MM.1S (cell line): ENCODE results near the gene NR2E1.

Experiments used
- DNase-seq: peaks from one replicate; pipeline ENCODE4 v3.0.0-alpha.2; 2015
- H2AFZ ChIP-seq: fragments of 300-600 bp; sonication (generic); 2 replicates; pipeline ENCODE4 v1.6.0; 2016; ENCODE audit warnings: antibody characterized with exemption, low read length
- H3F3A ChIP-seq: fragments of 300-600 bp; sonication (generic); 2 replicates; pipeline ENCODE4 v1.6.1; 2016; ENCODE audit warnings: mild to moderate bottlenecking, antibody characterized with exemption, low read length, moderate library complexity, mixed read lengths; ENCODE audit not compliant: insufficient read depth
- H3K27ac ChIP-seq: fragments of 300-600 bp; sonication (generic); 2 replicates; pipeline ENCODE4 v1.5.1; 2016; ENCODE audit warnings: mild to moderate bottlenecking, low read length
- H3K27me3 ChIP-seq: fragments of 300-600 bp; sonication (generic); replicated peaks from 2 replicates; pipeline ENCODE4 v1.6.0; 2016; ENCODE audit warnings: low read length; ENCODE audit not compliant: insufficient read depth
- H3K36me3 ChIP-seq: fragments of 300-600 bp; sonication (generic); replicated peaks from 2 replicates; pipeline ENCODE4 v1.6.1; 2016; ENCODE audit warnings: mild to moderate bottlenecking, low read length, mixed read lengths; ENCODE audit not compliant: insufficient read depth
- H3K4me1 ChIP-seq: fragments of 300-600 bp; sonication (generic); 2 replicates; pipeline ENCODE4 v1.6.1; 2016; ENCODE audit warnings: low read length, mixed read lengths
- H3K4me2 ChIP-seq: fragments of 300-600 bp; sonication (generic); 2 replicates; pipeline ENCODE4 v1.6.0; 2016; ENCODE audit warnings: low read depth, low read length
- H3K4me3 ChIP-seq: fragments of 300-600 bp; sonication (generic); 2 replicates; pipeline ENCODE4 v1.5.1; 2016; ENCODE audit warnings: low read length, mixed read lengths
- H3K79me2 ChIP-seq: fragments of 300-600 bp; sonication (generic); 2 replicates; pipeline ENCODE4 v1.6.1; 2016; ENCODE audit warnings: mixed run types, low read length, mixed read lengths
- H3K9ac ChIP-seq: fragments of 300-600 bp; sonication (generic); 2 replicates; pipeline ENCODE4 v1.6.1; 2016; ENCODE audit warnings: low read length, mixed read lengths
- H3K9me2 ChIP-seq: fragments of 300-600 bp; sonication (generic); replicated peaks from 2 replicates; pipeline ENCODE4 v1.6.1; 2016; ENCODE audit warnings: mild to moderate bottlenecking, low read length, mixed read lengths; ENCODE audit not compliant: insufficient read depth
- H3K9me3 ChIP-seq: fragments of 300-600 bp; sonication (generic); replicated peaks from 2 replicates; pipeline ENCODE4 v1.6.1; 2016; ENCODE audit warnings: mild to moderate bottlenecking, low read length, mixed read lengths; ENCODE audit not compliant: insufficient read depth
- H4K20me1 ChIP-seq: fragments of 300-600 bp; sonication (generic); 2 replicates; pipeline ENCODE4 v1.6.1; 2016; ENCODE audit warnings: mild to moderate bottlenecking, low read length, moderate library complexity, mixed read lengths; ENCODE audit not compliant: insufficient read depth
- CTCF ChIP-seq: fragments of 300-600 bp; sonication (generic); IDR thresholded peaks from 2 replicates; pipeline ENCODE4 v1.5.1; 2016; ENCODE audit warnings: antibody characterized with exemption, low read length, mixed read lengths
- EZH2 ChIP-seq: fragments of 300-600 bp; sonication (generic); optimal IDR thresholded peaks from 2 replicates; pipeline ENCODE3; 2017; ENCODE audit warnings: low read depth, mild to moderate bottlenecking, antibody characterized with exemption, low read length, mixed read lengths
- EZH2phosphoT487 ChIP-seq: fragments of 300-600 bp; sonication (generic); IDR thresholded peaks from 2 replicates; pipeline ENCODE4 v1.6.1; 2018; ENCODE audit warnings: antibody characterized with exemption, low read length

Gene NR2E1

GRCh38 chr6:108207013-108207412, 41.2 kb downstream of the NR2E1 start:
- TF ChIP-seq EZH2phosphoT487 (no peak), EZH2 (no peak), CTCF (no peak)
- Histone ChIP-seq H3K4me3 (no peak overlapping the region), H3K9me2 (no peaks in the 10 kb centered on the region), H3K9ac (no peak overlapping the region), H3K4me1 (no peaks in the 10 kb centered on the region), H3K4me2 (no peak overlapping the region), H3K79me2 (no peaks in the 10 kb centered on the region), H3F3A (no peaks in the 10 kb centered on the region), H3K27ac (no peak overlapping the region), H3K27me3 (no peaks in the 10 kb centered on the region), H4K20me1 (no peaks in the 10 kb centered on the region), H3K9me3 (no peaks in the 10 kb centered on the region), H2AFZ (no peak overlapping the region), H3K36me3 (no peaks in the 10 kb centered on the region)
- DNase-seq: no peak

DNA sequence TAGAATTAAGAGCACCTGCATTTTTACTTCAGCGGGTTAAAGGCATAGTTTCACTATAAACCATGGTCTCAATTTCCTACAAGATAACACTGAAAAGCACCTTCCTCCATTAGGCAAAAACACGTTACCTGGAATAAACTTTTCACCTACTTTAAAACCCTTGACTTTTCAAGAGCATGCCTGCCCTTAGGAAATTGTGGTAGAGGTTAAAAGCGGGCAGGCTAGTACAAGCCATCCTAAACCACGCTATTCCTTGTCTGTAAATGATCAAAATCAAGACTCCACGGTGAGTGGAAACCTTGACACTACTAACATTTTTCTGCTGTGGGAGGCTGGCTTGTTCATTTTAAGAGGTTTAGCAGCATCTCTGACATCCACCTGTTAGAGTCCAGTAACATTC, 43.9 kb downstream of the NR2E1 start:
- Histone ChIP-seq H3K4me2 (no peak overlapping the region), H3K27me3 (no peaks in the 10 kb centered on the region), H3K4me3 (no peak overlapping the region), H3K4me1 (no peaks in the 10 kb centered on the region), H2AFZ (no peak overlapping the region), H3K79me2 (peaks cover 7% of the 10 kb centered on the region; the same call in 1 of the 2 replicates), H3K27ac (no peak overlapping the region), H4K20me1 (no peaks in the 10 kb centered on the region), H3K9ac (no peak overlapping the region), H3F3A (no peaks in the 10 kb centered on the region), H3K36me3 (no peaks in the 10 kb centered on the region), H3K9me2 (no peaks in the 10 kb centered on the region), H3K9me3 (no peaks in the 10 kb centered on the region)
- no peak for DNase-seq
- TF ChIP-seq EZH2: no peak
- TF ChIP-seq EZH2phosphoT487: no peak
- no peak for TF ChIP-seq CTCF

GRCh38 chr6:108210556-108210955, 44.7 kb downstream of the NR2E1 start:
- no peak overlapping the region for H2AFZ ChIP-seq
- DNase-seq: no peak
- no peak overlapping the region for H3K27ac ChIP-seq
- TF ChIP-seq EZH2 (no peak), EZH2phosphoT487 (no peak), CTCF (no peak)
- H3K27me3 ChIP-seq: no peaks in the 10 kb centered on the region
- no peak overlapping the region for H3K9ac ChIP-seq
- H3K4me1 ChIP-seq: no peaks in the 10 kb centered on the region
- H3K36me3 ChIP-seq: no peaks in the 10 kb centered on the region
- no peaks in the 10 kb centered on the region for H4K20me1 ChIP-seq
- H3K4me2 ChIP-seq: no peak overlapping the region
- H3K4me3 ChIP-seq: no peak overlapping the region
- no peaks in the 10 kb centered on the region for H3K9me2 ChIP-seq
- no peaks in the 10 kb centered on the region for H3F3A ChIP-seq
- H3K9me3 ChIP-seq: no peaks in the 10 kb centered on the region
- H3K79me2 ChIP-seq: peaks cover 11% of the 10 kb centered on the region; the same call in 1 of the 2 replicates
